ENCODE measurements around the gene LDLRAD3.

- no peak for TF ChIP-seq POLR2A (IDR thresholded peaks at IDR 0.05; ENCODE audit: low read length)
- TF ChIP-seq GATA1 (IDR thresholded peaks at IDR 0.05; ENCODE audit: low read depth, low read length): no peak
These were observed 47.0 kb downstream of the LDLRAD3 start for GRCh38 chr11:35990816-35991215.

Data from erythroblast (primary cell).